H9 (cell line): ENCODE results near the gene ZNF526. TPM values are rescaled to one million over a fixed set of nuclear protein-coding genes. Genes with fewer than 3 reads are reported as not detected.

Source experiments
- DNase-seq: peaks from one replicate; pipeline ENCODE4 v3.0.0-alpha.2; 2017
- H2AFZ ChIP-seq: one replicate; pipeline ENCODE4 v1.6.1; 2013; ENCODE audit warnings: mild to moderate bottlenecking, low read length, control low read depth, moderate library complexity
- H2AK5ac ChIP-seq: 2 replicates; pipeline ENCODE4 v1.6.1; 2013; ENCODE audit warnings: low read length, control low read depth, mixed read lengths; ENCODE audit not compliant: insufficient read length
- H2BK120ac ChIP-seq: one replicate; pipeline ENCODE4 v1.6.1; 2013; ENCODE audit warnings: low read depth, mild to moderate bottlenecking, low read length, control low read depth, inconsistent platforms; ENCODE audit not compliant: poor library complexity, severe bottlenecking
- H2BK12ac ChIP-seq: 2 replicates; pipeline ENCODE4 v1.6.1; 2013; ENCODE audit warnings: low read length, control low read depth, mixed read lengths, low read depth; ENCODE audit not compliant: insufficient read length
- H2BK15ac ChIP-seq: 2 replicates; pipeline ENCODE4 v1.6.1; 2013; ENCODE audit warnings: low read depth, low read length, control low read depth
- H2BK20ac ChIP-seq: one replicate; pipeline ENCODE4 v1.6.1; 2013; ENCODE audit warnings: low read depth, mild to moderate bottlenecking, low read length, control low read depth, inconsistent platforms; ENCODE audit not compliant: poor library complexity, severe bottlenecking
- H2BK5ac ChIP-seq: 2 replicates; pipeline ENCODE4 v1.6.1; 2013; ENCODE audit warnings: low read length, control low read depth, mixed read lengths; ENCODE audit not compliant: insufficient read length
- H3K14ac ChIP-seq: 2 replicates; pipeline ENCODE4 v1.6.1; 2013; ENCODE audit warnings: low read length, control low read depth; ENCODE audit not compliant: insufficient read depth
- H3K18ac ChIP-seq: 2 replicates; pipeline ENCODE4 v1.6.1; 2013; ENCODE audit warnings: low read depth, mild to moderate bottlenecking, mixed read lengths, low read length, control low read depth; ENCODE audit not compliant: insufficient read length
- H3K23ac ChIP-seq: 2 replicates; pipeline ENCODE4 v1.6.1; 2013; ENCODE audit warnings: low read length, control low read depth, mixed read lengths, low read depth; ENCODE audit not compliant: insufficient read length
- H3K23me2 ChIP-seq: 2 replicates; pipeline ENCODE4 v1.6.1; 2013; ENCODE audit warnings: low read depth, mild to moderate bottlenecking, mixed read lengths, low read length, control low read depth; ENCODE audit not compliant: insufficient read length, poor library complexity, severe bottlenecking
- H3K27ac ChIP-seq: 2 replicates; pipeline ENCODE4 v1.5.1; 2013; ENCODE audit warnings: low read length, control low read depth, mixed read lengths, low read depth; ENCODE audit not compliant: insufficient read length
- H3K27me3 ChIP-seq: 2 replicates; pipeline ENCODE4 v1.6.1; 2013; ENCODE audit warnings: low read length, control low read depth, inconsistent platforms; ENCODE audit not compliant: insufficient read depth
- H3K4ac ChIP-seq: 2 replicates; pipeline ENCODE4 v1.6.1; 2013; ENCODE audit warnings: low read depth, mild to moderate bottlenecking, control low read depth, inconsistent platforms, low read length, moderate library complexity
- H3K4me1 ChIP-seq: 2 replicates; pipeline ENCODE4 v1.6.1; 2013; ENCODE audit warnings: low read length, control low read depth, inconsistent platforms; ENCODE audit not compliant: insufficient read depth
- H3K4me2 ChIP-seq: 2 replicates; pipeline ENCODE4 v1.6.1; 2013; ENCODE audit warnings: low read length, control low read depth, mixed read lengths; ENCODE audit not compliant: insufficient read length, insufficient read depth
- H3K56ac ChIP-seq: 2 replicates; pipeline ENCODE4 v1.6.1; 2013; ENCODE audit warnings: low read depth, mild to moderate bottlenecking, mixed read lengths, low read length, control low read depth; ENCODE audit not compliant: insufficient read length
- H3K79me1 ChIP-seq: 2 replicates; pipeline ENCODE4 v1.6.1; 2013; ENCODE audit warnings: low read depth, mild to moderate bottlenecking, moderate library complexity, low read length, control low read depth, inconsistent platforms; ENCODE audit not compliant: insufficient read depth, poor library complexity, severe bottlenecking
- H3K79me2 ChIP-seq: 2 replicates; pipeline ENCODE4 v1.6.1; 2013; ENCODE audit warnings: low read length, control low read depth, inconsistent platforms; ENCODE audit not compliant: insufficient read depth
- H3K9ac ChIP-seq: 2 replicates; pipeline ENCODE4 v1.6.1; 2013; ENCODE audit warnings: low read length, control low read depth, mixed read lengths; ENCODE audit not compliant: insufficient read length; ENCODE audit errors: extremely low read depth
- H3K9me3 ChIP-seq: one replicate; pipeline ENCODE4 v1.6.1; 2013; ENCODE audit warnings: low read depth, low read length, inconsistent platforms; ENCODE audit not compliant: control insufficient read depth
- H3T11ph ChIP-seq: one replicate; pipeline ENCODE4 v1.6.1; 2013; ENCODE audit warnings: mild to moderate bottlenecking, low read length, control low read depth, inconsistent platforms
- H4K20me1 ChIP-seq: one replicate; pipeline ENCODE4 v1.6.1; 2013; ENCODE audit not compliant: control insufficient read depth, insufficient read length, insufficient read depth
- H4K5ac ChIP-seq: 2 replicates; pipeline ENCODE4 v1.6.1; 2013; ENCODE audit warnings: low read depth, mild to moderate bottlenecking, mixed read lengths, low read length, control low read depth; ENCODE audit not compliant: insufficient read length
- H4K8ac ChIP-seq: replicated peaks from 2 replicates; pipeline ENCODE4 v1.6.1; 2013; ENCODE audit warnings: low read length, control low read depth, mixed read lengths, low read depth; ENCODE audit not compliant: insufficient read length
- H4K91ac ChIP-seq: 2 replicates; pipeline ENCODE4 v1.6.1; 2013; ENCODE audit warnings: low read depth, mild to moderate bottlenecking, moderate library complexity, mixed read lengths, low read length, control low read depth; ENCODE audit not compliant: insufficient read length
- H3K27ac Mint-ChIP-seq, 3 experiments: 2 replicates in 2 of 3; 3 replicates in 1 of 3; pipeline ENCODE4 v1.8.0; 2020 to 2021; ENCODE audit warnings: mixed read lengths in 3 of 3, mild to moderate bottlenecking in 1 of 3, moderate library complexity in 1 of 3
- H3K27me3 Mint-ChIP-seq: 2 replicates; pipeline ENCODE4 v1.8.0; 2021; ENCODE audit warnings: low read depth, mild to moderate bottlenecking, moderate library complexity, mixed read lengths
- H3K36me3 Mint-ChIP-seq, 3 experiments: 2 replicates in 2 of 3; 3 replicates in 1 of 3; pipeline ENCODE4 v1.8.0; 2020 to 2021; ENCODE audit warnings: low read depth in 3 of 3, mixed read lengths in 3 of 3; ENCODE audit not compliant: insufficient read depth in 1 of 3
- H3K4me1 Mint-ChIP-seq, 2 experiments: 2 replicates each; pipeline ENCODE4 v1.8.0; 2020; ENCODE audit warnings: mixed read lengths in 2 of 2
- H3K4me3 Mint-ChIP-seq, 2 experiments: 2 replicates in 1 of 2; 3 replicates in 1 of 2; pipeline ENCODE4 v1.8.0; 2020 to 2021; ENCODE audit warnings: mild to moderate bottlenecking in 2 of 2, mixed read lengths in 2 of 2, moderate library complexity in 1 of 2
- H3K9me3 Mint-ChIP-seq, 2 experiments: 2 replicates in 1 of 2; 3 replicates in 1 of 2; pipeline ENCODE4 v1.8.0; 2020; ENCODE audit warnings: mild to moderate bottlenecking in 2 of 2, mixed read lengths in 2 of 2, moderate library complexity in 1 of 2
- WGBS: extraction: QIAGEN DNeasy Blood & Tissue Kit; methylation state at CpG from one replicate; pipeline ENCODE4 v1.1.7; 2013; ENCODE audit warnings: missing lambda C conversion rate, low lambda C conversion rate, mixed read lengths; ENCODE audit not compliant: insufficient read length; ENCODE audit errors: extremely low coverage; 5-methylcytosine and 5-hydroxymethylcytosine counted together
- total RNA-seq: library from RNA; stranded (reverse); gene quantifications from 2 replicates; pipeline ENCODE4 v1.2.1, GENCODE V29; 2021
- TF ChIP-seq, protein P1 (sequence below): fragments of 200-600 bp; sonication (generic); conservative IDR thresholded peaks from 3 replicates; pipeline ENCODE4 v1.8.0; 2021; ENCODE audit warnings: antibody characterized with exemption, mild to moderate bottlenecking

Gene ZNF526
- total RNA-seq, 1 experiment from 2014 or later = 20.5 TPM

DNA sequence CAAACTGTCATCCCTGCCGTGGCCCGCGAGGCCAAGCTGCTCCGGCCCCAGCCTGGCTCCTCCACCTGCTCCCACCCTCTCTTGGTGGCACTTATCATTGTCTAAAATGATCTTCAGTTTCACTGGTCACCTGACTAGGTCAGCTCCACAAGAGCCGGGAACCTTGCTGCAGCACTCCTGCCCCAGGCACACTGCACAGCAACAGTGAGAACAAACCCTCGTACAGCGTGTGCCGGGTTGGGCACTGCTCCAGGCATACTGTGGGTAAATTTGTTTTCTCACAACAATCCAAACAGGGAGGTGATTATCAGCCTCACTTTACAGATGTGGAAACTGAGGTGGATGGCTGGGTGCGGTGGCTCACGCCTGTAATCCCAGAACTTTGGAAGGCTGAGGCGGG, 11.5 kb upstream of the ZNF526 start:
- Histone ChIP-seq H3K27ac (no peak overlapping the region), H3K9me3 (no peaks in the 10 kb centered on the region), H4K5ac (no peak overlapping the region), H3K4me2 (no peak overlapping the region), H3K23me2 (peaks cover 2% of the 10 kb centered on the region), H2BK120ac (no peak overlapping the region), H3K4ac (no peak overlapping the region), H3K14ac (no peak overlapping the region), H2BK5ac (no peak overlapping the region), H3K23ac (no peak overlapping the region), H3K79me2 (no peaks in the 10 kb centered on the region; the same call in 1 of the 2 replicates), H2BK12ac (no peak overlapping the region), H3K4me1 (no peaks in the 10 kb centered on the region), H2BK20ac (no peak overlapping the region), H3K9ac (no peak overlapping the region), H4K20me1 (no peaks in the 10 kb centered on the region), H2AK5ac (no peak overlapping the region), H3K79me1 (no peaks in the 10 kb centered on the region), H3T11ph (no peak overlapping the region), H4K8ac (no peak overlapping the region), H3K27me3 (no peaks in the 10 kb centered on the region), H3K56ac (no peak overlapping the region), H4K91ac (no peak overlapping the region), H3K18ac (no peak overlapping the region), H2BK15ac (no peak overlapping the region), H2AFZ (no peak overlapping the region)
- Mint-ChIP-seq H3K27me3 (no peaks in the 10 kb centered on the region), H3K4me3 (no peak overlapping the region), H3K27ac (0 out of 7 replicates have a peak overlapping the region, but pooled peaks of 1 of the 3 experiments have one; percentile 59), H3K9me3 (no peaks in the 10 kb centered on the region), H3K4me1 (peaks cover 24 to 31% of the 10 kb centered on the region in 2 experiments), H3K36me3 (peaks cover 45 to 72% (median 66%) of the 10 kb centered on the region in 3 experiments)
- DNase-seq = no peak
- TF ChIP-seq, protein P1, sequence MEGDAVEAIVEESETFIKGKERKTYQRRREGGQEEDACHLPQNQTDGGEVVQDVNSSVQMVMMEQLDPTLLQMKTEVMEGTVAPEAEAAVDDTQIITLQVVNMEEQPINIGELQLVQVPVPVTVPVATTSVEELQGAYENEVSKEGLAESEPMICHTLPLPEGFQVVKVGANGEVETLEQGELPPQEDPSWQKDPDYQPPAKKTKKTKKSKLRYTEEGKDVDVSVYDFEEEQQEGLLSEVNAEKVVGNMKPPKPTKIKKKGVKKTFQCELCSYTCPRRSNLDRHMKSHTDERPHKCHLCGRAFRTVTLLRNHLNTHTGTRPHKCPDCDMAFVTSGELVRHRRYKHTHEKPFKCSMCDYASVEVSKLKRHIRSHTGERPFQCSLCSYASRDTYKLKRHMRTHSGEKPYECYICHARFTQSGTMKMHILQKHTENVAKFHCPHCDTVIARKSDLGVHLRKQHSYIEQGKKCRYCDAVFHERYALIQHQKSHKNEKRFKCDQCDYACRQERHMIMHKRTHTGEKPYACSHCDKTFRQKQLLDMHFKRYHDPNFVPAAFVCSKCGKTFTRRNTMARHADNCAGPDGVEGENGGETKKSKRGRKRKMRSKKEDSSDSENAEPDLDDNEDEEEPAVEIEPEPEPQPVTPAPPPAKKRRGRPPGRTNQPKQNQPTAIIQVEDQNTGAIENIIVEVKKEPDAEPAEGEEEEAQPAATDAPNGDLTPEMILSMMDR = no peak
- WGBS = no CpG with 5 or more reads among the region's 11 CpGs
